Measurements from ENCODE around the gene LPCAT3. TPM values are rescaled to one million over a fixed set of nuclear protein-coding genes. Genes with fewer than 3 reads are reported as not detected.

Gene LPCAT3
- total RNA-seq, 1 donor from 2014 or later, result 13.1 TPM

- no peak for DNase-seq
These were observed 81.4 kb downstream of the LPCAT3 start for GRCh38 chr12:6936636-6937480.

- DNase-seq, result no peak
These were observed 82.1 kb downstream of the LPCAT3 start for GRCh38 chr12:6936194-6936635.

GRCh38 chr12:6935371-6936193 lies 82.7 kb downstream of the LPCAT3 start:
- no peak for DNase-seq

- DNase-seq, result no peak
These were observed 84.2 kb downstream of the LPCAT3 start for GRCh38 chr12:6934110-6934509.

- no peak for DNase-seq
These were observed 85.5 kb downstream of the LPCAT3 start for GRCh38 chr12:6932766-6933165.

GRCh38 chr12:6929466-6930452 lies 88.5 kb downstream of the LPCAT3 start:
- DNase-seq, result no peak

- DNase-seq, result no peak
These were observed 89.4 kb downstream of the LPCAT3 start for GRCh38 chr12:6928703-6929407.

GRCh38 chr12:6928022-6928702 lies 90.1 kb downstream of the LPCAT3 start:
- DNase-seq, result peak; percentile 54

- peak; percentile 95 for DNase-seq
These were observed 90.8 kb downstream of the LPCAT3 start, which contains the start of gene ATN1 for GRCh38 chr12:6927379-6928021. TSS of gene ATN1 (plus strand) at chr12:6927959. CDS start at chr12:6934002, 6,043 bp downstream.

Small RNA genes within 50 kb of the gene (small RNA-seq; reads per million reads assigned to genes)
- gene AC006512.1 (ENCODE audit: low replicate concordance) (not detected), gene MIR141 (ENCODE audit: low replicate concordance) (98.1 reads per million, percentile 97 among the genes with 10 or more reads in this experiment), gene MIR200C (ENCODE audit: low replicate concordance) (25.5 reads per million, percentile 95 among the genes with 10 or more reads in this experiment), gene RNU7-1 (ENCODE audit: low replicate concordance) (not detected), gene SCARNA12 (ENCODE audit: low replicate concordance) (0.31 reads per million, percentile 53 among the genes with 10 or more reads in this experiment)

Other genes starting within 250 kb of the LPCAT3 start
- not detected for gene LAG3, start 246.0 kb downstream of the LPCAT3 start, total RNA-seq
- gene CD4, start 228.9 kb downstream of the LPCAT3 start, total RNA-seq, result 3.7 TPM
- gene GPR162, start 196.7 kb downstream of the LPCAT3 start, total RNA-seq, result 13.1 TPM
- 45.5 TPM for gene P3H3, start 190.1 kb downstream of the LPCAT3 start, total RNA-seq
- gene GNB3, start 177.6 kb downstream of the LPCAT3 start, total RNA-seq, result 5.8 TPM
- 5.9 TPM for gene CDCA3, start 167.2 kb downstream of the LPCAT3 start, total RNA-seq
- gene USP5, start 166.3 kb downstream of the LPCAT3 start, total RNA-seq, result 67.0 TPM
- 1,153 TPM for gene TPI1, start 150.9 kb downstream of the LPCAT3 start, total RNA-seq
- 3.8 TPM for gene SPSB2, start 145.2 kb downstream of the LPCAT3 start, total RNA-seq
- 5.9 TPM for gene LRRC23, start 113.7 kb downstream of the LPCAT3 start, total RNA-seq
- 5.5 TPM for gene ENO2, start 103.9 kb downstream of the LPCAT3 start, total RNA-seq
- gene ATN1, start 90.5 kb downstream of the LPCAT3 start, total RNA-seq, result 34.3 TPM
- not detected for gene RNU7-1, start 74.7 kb downstream of the LPCAT3 start, total RNA-seq
- 135 TPM for gene C12orf57, start 74.5 kb downstream of the LPCAT3 start, total RNA-seq
- gene PTPN6, start 67.1 kb downstream of the LPCAT3 start, total RNA-seq, result 11.4 TPM
- 238 TPM for gene PHB2, start 47.8 kb downstream of the LPCAT3 start, total RNA-seq
- gene EMG1, start 47.6 kb downstream of the LPCAT3 start, total RNA-seq, result 31.3 TPM
- gene C1S, start 42.2 kb upstream of the LPCAT3 start, total RNA-seq, result 87.7 TPM
- 100 TPM for gene C1R, start 74.0 kb upstream of the LPCAT3 start, total RNA-seq
- gene C1RL, start 90.7 kb upstream of the LPCAT3 start, total RNA-seq, result 23.1 TPM
- gene RBP5, start 110.4 kb upstream of the LPCAT3 start, total RNA-seq, result 1.8 TPM
- gene CLSTN3, start 111.9 kb upstream of the LPCAT3 start, total RNA-seq, result 32.2 TPM
- gene PEX5, start 171.2 kb upstream of the LPCAT3 start, total RNA-seq, result 66.1 TPM